Right atrium auricular region (tissue), 2 donors: ENCODE data around the gene AHNAK2. TPM values are rescaled to one million over a fixed set of nuclear protein-coding genes. Genes with fewer than 3 reads are reported as not detected.

Experiments used
- DNase-seq: peaks from one replicate; pipeline ENCODE4 v3.0.0-alpha.2; 2019; ENCODE audit warnings: low spot score
- H3K27ac ChIP-seq, 2 donors: fragments of 200-600 bp; sonication (generic); 1 replicate in 1 of 2; 2 replicates in 1 of 2; pipeline ENCODE4 v1.5.1; 2016 to 2019
- H3K27me3 ChIP-seq, 2 donors: fragments of 200-600 bp; sonication (generic); one replicate each; pipeline versions ENCODE4 v1.5.1 to v1.6.0; 2017 to 2019
- H3K36me3 ChIP-seq: fragments of 200-600 bp; sonication (generic); one replicate; pipeline ENCODE4 v1.5.1; 2016
- H3K4me1 ChIP-seq, 2 donors: fragments of 200-600 bp; sonication (generic); one replicate each; pipeline versions ENCODE4 v1.5.1 to v1.6.0; 2017 to 2019
- H3K4me3 ChIP-seq, 2 donors: fragments of 200-600 bp; sonication (generic); 1 replicate in 1 of 2; 2 replicates in 1 of 2; pipeline ENCODE4 v1.5.1; 2017 to 2019; ENCODE audit warnings: mild to moderate bottlenecking in 1 of 2, moderate library complexity in 1 of 2
- H3K9me3 ChIP-seq, 2 donors: fragments of 200-600 bp; sonication (generic); one replicate each; pipeline ENCODE4 v1.5.1; 2019
- CTCF ChIP-seq, 2 donors: fragments of 200-600 bp; sonication (generic); IDR thresholded peaks; one replicate each; pipeline ENCODE4 v1.5.1; 2019; ENCODE audit warnings: antibody characterized with exemption in 2 of 2
- total RNA-seq, 2 donors: library from RNA; depleted of rRNA; stranded (reverse); fragments of >200 nt; gene quantifications; one replicate each; pipeline ENCODE4 v1.1.0, GENCODE V29; 2016

The AHNAK2 gene
- total RNA-seq, 2 donors from 2014 or later = 5.7 to 11.8 TPM

- Histone ChIP-seq H3K4me1 (peaks cover 0 to 33% of the 10 kb centered on the region in 2 donors), H3K4me3 (peak overlapping the region; percentile 78 to 82), H3K27ac (peak overlapping the region; percentile 45 to 63), H3K27me3 (no peaks in the 10 kb centered on the region), H3K36me3 (no peaks in the 10 kb centered on the region), H3K9me3 (no peaks in the 10 kb centered on the region)
- no peak for DNase-seq
- TF ChIP-seq CTCF (IDR thresholded peaks at IDR 0.05) = no peak
These were observed 42.0 kb upstream of the AHNAK2 start for GRCh38 chr14:105019861-105020814.

- Histone ChIP-seq H3K36me3 (no peaks in the 10 kb centered on the region), H3K27me3 (no peaks in the 10 kb centered on the region), H3K4me1 (peaks cover 0 to 25% of the 10 kb centered on the region in 2 donors), H3K4me3 (no peak overlapping the region), H3K9me3 (no peaks in the 10 kb centered on the region), H3K27ac (no peak overlapping the region)
- no peak for TF ChIP-seq CTCF (IDR thresholded peaks at IDR 0.05)
- no peak for DNase-seq
These were observed 40.2 kb upstream of the AHNAK2 start for GRCh38 chr14:105018414-105018813.

- H3K4me3 ChIP-seq = no peak overlapping the region
- TF ChIP-seq CTCF (IDR thresholded peaks at IDR 0.05) = no peak
- no peak for DNase-seq
- H3K27me3 ChIP-seq = no peaks in the 10 kb centered on the region
- H3K36me3 ChIP-seq = no peaks in the 10 kb centered on the region
- no peaks in the 10 kb centered on the region for H3K9me3 ChIP-seq
- H3K4me1 ChIP-seq = peaks cover 0 to 29% of the 10 kb centered on the region in 2 donors
- no peak overlapping the region for H3K27ac ChIP-seq
These were observed 37.7 kb upstream of the AHNAK2 start for GRCh38 chr14:105015905-105016304.

DNA sequence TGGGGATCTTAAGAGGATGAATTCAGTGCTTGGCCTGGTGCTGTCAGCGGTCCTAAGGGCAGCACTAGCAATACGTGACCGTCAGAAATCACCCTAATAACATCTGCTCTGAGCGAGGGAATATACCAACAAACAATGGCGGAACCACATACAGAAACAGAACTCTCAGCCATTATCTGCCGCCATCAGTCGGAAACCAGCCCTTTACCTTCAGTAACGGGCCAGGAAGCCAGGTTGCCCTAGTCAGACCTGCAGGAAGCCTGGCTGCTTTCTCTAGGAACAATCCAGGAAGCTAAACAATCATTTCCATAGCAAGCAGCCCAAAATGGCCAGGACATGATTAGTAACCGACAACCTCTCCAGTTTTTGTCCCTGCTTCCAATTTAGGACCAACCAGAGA lies 37.1 kb upstream of the AHNAK2 start:
- H3K27me3 ChIP-seq = no peaks in the 10 kb centered on the region
- H3K4me1 ChIP-seq = peaks cover 0 to 26% of the 10 kb centered on the region in 2 donors

DNA sequence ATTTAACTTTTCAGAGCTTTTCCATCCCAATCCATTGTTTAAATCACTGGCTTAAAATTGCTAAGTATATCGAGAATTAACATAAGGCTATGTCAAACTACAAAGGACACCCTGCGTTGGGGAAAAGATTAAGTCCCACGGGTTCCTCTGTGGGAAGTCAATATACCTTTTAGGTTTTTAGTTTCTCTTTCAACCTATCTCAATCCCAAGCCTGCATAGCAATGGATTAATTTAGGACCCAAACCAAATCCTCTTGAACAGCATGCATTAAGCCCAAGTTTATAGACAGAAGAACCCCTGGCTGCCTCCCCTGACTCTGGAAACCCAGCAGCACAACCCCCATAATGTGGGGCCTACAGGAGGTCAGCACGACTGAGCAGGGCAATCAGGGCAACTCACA lies 36.5 kb upstream of the AHNAK2 start:
- Histone ChIP-seq H3K4me3 (no peak overlapping the region), H3K27me3 (no peaks in the 10 kb centered on the region), H3K27ac (no peak overlapping the region), H3K4me1 (peaks cover 0 to 20% of the 10 kb centered on the region in 2 donors), H3K36me3 (no peaks in the 10 kb centered on the region), H3K9me3 (no peaks in the 10 kb centered on the region)
- no peak for DNase-seq
- no peak for TF ChIP-seq CTCF (IDR thresholded peaks at IDR 0.05)

More for the DNA sequence above, 37.1 kb upstream of the AHNAK2 start:
- no peak overlapping the region for H3K4me3 ChIP-seq
- H3K27ac ChIP-seq = no peak overlapping the region
- no peak for TF ChIP-seq CTCF (IDR thresholded peaks at IDR 0.05)
- H3K9me3 ChIP-seq = no peaks in the 10 kb centered on the region
- DNase-seq = no peak
- no peaks in the 10 kb centered on the region for H3K36me3 ChIP-seq
